NCI-H774 (cell line): ENCODE data around the gene MRPL12.
"Not testable (repeated sequence)": the region's sequence is repeated elsewhere in the genome, so short reads cannot be mapped to it uniquely, and the experiment has no call there.

Experiments used
- DNase-seq: peaks from one replicate; lab custom pipeline; 2025; lab: John Stamatoyannopoulos, UW

MRPL12 gene

DNA sequence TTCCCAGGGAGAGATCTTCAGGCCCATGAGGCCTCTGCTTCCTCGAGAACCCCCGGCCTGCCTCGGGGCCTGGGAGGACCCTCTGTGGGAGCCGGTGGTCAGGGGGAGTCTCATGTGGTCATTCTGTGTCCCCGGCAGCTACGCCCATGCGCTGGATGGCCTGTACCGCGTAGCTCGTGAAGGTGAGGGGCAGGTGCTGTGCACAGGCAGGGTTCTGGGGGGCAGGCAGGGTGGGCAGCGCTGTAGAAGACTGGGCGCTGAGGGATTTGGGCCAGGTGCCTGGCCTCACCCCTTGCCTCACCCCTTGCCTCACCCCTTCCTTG lies 13.5 kb downstream of the MRPL12 start:
- DNase-seq: no peak

DNA sequence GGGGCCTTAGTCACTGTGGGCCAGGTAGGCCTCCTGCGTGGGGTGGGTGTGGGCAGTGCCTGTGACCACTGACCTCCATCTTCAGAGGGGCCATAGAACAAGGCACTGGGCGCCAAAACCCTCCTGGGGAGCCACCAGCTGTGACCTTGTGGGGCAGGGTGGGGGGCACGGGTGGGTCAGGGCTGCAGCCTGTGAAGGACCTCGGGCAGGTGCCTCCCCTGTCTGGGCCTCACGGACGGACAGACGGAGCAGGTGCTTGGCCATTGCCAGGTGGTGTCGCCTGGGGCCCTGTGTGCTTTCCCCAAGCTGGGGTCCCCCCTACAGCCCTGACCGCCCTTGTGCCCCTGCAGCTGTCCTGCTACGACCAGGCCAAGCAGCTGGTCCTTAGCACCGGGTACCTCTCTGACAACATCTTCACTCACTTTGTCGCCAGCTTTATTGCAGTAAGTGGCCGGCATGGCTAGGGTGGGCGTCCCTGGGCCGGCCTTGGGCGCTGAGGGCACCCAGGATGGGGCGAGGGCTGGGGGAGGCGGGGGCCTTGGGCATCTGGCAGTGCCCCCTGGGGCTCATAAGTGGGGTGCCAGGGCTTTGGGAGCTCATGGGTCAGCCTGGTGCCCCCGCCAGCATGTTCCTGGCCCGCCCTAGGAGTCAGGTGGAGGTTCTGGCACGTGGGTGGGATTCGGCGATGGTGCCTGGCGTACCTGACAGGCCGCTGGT lies 14.0 kb downstream of the MRPL12 start:
- no peak for DNase-seq

DNA sequence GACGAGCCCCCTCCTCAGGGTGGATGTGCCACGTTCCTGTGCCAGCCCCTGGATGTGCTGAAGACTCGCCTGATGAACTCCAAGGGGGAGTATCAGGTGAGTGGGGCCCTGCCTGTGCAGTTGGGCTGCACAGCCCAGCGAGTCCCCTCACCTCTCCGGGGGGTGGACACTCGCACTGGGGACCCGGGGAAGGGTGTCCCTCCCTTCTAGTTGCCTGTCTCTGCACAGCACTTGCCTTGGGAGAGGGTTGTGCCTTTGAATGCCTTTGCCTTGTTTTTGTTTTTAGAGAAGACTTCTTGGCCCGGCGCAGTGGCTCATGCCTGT lies 14.6 kb downstream of the MRPL12 start:
- DNase-seq: no peak

DNA sequence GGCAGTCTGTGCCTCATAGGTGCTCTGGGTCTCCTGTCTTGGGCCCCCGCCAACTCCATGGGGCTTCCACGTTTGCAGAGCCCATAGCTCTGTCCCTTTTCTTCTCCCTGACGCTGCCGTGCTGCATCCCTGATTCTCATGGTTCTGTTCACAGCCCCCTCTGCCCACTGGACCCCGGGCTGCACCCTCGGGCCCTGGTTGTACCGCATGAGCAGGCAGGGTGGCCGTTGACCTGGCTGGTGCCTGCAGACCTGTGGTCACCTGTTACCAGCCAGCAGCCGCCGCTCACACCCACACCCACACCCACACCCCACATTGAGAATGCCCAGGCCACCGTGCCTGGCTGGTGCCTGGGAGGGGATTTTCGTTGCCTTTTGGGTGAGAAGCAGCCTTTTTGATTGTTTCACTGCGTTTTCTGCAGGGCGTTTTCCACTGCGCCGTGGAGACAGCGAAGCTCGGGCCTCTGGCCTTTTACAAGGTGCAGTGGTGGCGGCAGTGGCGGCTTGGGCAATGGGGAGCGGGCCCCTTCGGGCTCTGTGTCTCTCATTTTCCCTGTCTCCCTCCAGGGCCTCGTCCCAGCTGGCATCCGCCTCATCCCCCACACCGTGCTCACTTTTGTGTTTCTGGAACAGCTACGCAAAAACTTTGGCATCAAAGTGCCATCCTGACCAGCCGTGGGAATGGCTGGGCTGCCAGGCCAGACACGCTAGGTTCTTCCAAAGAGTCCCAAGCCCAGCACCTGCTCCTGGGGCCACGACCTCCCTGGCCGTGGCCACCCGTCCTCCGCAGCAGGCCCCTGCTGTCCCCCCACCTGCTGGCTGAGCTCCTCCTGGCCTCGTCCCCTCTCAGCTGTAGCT lies 16.5 kb downstream of the MRPL12 start:
- no peak for DNase-seq

DNA sequence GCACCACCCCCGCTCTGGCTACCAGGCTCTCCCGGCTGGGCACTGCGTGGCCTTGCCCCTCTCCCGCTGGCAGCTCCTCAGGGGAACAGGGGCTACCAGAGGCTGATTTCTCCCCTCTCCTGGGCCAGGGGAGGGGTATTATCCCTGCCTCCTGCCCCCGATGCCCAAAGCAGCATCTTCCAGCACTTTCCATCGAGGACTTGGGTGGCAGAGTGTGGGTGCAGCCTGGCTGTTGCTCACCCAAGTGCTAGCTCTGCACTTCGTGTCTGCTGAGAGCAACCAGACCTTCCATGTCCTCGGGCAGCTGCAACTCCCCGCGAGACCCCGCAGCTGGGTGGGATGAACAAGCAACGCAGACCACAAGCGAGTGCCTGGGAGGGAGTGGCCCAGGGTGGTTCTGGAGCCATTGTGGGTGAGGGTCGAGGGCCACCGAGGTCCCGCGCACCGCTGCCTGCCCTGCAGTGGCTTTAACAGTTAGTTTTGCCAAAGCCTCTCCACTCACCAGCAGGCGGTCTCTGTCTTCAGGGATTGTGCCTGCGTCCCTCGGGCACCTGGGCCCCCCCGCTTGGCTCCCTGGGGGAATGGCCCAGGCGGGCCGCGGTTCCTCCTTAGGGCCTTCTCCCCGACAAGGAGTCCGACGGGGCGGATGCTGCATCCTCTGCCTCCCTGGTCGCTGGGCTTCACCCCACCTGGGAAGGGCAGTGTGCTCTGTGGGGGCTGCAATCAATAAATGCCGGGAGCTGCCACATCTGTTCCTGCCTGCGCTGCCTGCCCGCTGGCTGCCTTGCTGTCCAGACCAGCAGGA lies 17.3 kb downstream of the MRPL12 start:
- no peak for DNase-seq

DNA sequence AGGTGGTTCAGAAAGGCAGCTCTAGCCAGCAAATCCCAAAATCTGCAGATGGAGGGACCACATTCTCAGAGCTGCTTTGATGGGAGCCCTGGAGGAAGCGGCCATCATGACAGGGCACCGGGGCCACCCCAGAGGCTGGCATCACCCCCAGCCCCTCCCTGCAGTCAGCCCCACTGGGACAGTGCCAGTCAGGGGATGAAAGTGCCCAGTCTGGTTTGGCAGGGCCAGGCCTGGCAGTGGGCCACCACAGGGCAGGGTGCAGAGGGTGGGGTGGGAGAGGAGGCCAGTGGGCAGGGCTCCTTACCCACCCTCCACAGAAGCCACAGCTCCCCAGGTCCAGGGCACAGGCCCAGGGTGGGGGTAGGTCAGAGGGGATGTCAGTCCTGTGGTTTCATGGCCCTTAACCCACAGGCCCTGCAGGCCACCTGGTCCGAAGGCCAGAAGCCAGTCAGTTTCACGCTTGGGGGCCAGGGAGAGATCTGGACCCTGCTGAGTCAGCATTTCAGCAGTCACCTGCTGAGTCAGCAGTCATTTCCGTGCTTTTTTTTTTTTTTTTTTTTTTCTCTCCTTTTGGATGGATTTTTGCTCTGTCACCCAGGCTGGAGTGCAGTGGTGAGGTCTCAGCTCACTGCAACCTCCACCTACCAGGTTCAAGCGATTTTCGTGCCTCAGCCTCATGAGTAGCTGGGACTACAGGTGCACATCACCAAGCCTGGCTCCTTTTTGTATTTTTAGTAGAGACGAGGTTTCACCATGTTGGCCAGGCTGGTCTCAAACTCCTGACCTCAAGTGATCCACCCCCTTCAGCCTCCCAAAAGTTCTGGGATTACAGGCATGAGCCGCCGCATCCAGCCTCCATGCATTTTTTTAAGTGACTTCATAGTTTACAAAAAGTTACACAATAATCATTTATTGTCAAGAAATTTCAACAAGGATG lies 19.3 kb downstream of the MRPL12 start:
- peak; percentile 52 for DNase-seq

DNA sequence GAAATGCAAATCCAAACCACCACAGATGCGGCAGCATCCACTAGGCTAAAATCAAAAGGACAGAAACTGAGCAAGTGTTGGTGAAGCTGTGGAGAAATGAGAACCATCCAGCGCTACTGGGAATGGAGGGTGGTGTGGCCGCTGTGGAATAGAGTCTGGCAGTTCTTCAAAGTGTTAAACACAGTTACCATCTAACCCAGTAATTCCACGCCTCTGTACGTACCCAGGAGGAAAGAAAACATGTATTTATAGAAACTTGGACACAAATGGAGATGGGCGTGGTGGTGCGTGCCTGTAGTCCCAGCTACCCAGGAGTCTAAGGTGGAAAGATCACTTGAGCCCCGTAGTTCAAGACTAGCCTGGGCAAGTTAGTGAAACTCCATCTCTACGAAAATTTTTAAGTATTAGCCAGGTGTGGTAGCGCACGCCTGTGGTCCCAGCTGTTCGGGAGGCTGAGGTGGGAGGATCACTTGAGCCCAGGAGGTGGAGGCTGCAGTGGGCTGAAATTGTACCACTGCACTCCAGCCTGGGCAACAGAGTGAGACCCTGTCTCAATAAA lies 20.6 kb downstream of the MRPL12 start:
- DNase-seq: no peak

DNA sequence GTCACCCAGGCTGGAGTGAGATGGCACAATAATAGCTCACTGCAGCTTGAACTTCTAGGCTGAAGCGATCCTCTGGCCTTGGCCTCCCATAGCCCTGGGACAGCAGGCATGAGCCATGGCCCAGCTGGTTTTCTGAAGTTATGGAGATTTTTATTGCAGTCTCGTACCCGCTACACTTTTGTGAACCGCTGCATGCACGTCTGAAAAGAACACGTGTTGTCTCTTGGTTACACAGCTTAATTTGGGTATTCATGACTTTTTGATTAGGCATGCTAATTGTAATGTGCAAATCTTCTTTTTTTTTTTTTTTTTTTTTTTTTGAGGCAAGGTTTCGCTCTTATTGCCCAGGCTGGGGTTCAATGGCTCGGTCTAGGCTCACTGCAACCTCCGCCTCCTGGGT lies 22.3 kb downstream of the MRPL12 start:
- no peak for DNase-seq

DNA sequence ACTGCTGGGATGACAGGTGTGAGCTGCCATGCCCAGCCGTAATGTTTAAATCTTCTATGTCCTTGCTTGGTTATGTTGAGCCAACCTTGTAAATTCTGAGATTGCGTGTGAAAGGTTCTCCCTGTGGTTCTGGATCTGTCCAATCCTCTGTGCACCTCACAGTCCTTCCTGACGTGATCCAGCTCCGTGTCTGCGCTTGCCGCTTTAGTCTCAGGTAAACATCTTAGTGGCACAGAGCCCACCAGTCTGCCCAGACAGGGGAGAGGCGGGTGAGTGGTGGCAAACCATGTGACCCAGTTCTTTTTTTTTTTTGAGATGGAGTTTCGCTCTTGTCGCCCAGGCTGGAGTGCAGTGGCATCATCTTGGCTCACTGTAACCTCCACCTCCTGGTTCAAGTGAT lies 22.8 kb downstream of the MRPL12 start:
- DNase-seq: no peak

DNA sequence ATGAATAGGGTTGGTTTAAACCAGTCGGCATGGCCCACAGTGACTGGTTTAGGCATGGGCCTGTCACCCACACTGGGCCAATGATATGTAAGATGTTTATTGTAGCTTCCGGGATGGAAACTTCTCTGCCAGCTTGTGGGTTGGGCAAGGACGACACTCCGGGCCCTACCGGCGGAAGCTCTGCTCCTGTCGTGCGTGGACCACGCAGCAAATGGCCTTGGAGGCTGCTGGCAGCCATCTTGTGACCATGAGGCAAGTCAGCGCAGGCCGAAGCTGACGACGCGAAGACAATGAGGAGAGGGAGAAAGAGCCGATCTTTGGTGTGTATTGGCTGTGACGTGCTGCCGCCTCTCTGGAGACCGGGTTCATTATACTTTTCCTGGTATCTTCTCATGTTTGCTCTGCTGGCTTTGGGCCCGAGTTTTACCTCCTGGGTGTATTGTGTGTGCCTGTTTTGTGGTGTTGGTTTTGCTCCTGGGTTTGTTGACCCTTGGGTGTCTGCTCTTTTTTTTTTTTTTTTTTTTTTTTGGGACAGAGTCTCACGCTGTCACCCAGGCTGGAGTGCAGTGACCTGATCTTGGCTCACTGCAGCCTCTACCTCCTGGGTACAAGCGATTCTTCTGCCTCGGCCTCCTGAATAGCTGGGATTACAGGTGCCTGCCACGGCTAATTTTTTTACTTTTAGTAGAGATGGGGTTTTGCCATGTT lies 24.3 kb downstream of the MRPL12 start:
- peak; percentile 92 for DNase-seq

DNA sequence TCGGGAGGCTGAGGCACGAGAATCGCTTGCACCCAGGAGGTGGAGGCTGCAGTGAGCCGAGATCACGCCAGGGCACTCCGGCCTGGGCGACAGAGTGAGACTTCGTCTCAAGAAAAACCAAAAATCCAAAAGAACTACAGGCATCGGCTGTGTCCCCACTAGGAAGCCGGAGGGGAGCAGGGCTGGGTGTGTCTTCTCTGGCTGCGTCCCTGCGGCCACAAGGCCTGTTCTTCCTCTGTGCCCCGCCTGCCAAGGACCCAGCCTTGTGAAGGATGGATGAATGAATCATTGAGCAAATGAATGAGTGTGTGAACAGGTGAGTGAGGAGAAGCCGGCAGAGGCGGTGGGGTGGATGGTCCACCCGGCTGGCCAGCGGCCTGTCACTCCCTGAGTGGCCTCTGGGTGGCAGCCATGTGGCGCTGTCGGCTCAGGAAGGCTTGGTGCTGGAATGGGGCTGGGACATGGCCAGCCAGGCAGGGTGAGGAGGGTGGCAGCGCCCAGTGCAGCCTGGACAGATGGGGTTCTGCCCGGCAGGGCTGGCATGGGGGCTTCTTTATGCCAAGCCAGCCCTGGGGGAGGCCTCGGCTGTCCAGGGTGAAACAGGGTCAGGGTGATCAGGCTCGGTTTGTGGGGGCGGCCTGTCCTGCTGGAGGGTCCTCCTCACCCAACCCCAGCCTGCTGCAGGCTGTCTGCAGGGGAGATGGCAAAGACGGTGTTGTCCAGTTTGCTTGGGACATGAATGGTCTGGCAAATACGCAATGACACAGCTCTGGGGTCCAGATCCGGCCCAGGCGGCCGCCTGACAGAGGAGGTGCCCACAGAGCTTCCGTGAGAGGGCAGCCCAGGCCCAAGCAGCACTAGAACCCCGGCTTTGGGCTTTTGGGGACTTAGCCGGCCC lies 30.6 kb downstream of the MRPL12 start:
- DNase-seq: peak; percentile 89

DNA sequence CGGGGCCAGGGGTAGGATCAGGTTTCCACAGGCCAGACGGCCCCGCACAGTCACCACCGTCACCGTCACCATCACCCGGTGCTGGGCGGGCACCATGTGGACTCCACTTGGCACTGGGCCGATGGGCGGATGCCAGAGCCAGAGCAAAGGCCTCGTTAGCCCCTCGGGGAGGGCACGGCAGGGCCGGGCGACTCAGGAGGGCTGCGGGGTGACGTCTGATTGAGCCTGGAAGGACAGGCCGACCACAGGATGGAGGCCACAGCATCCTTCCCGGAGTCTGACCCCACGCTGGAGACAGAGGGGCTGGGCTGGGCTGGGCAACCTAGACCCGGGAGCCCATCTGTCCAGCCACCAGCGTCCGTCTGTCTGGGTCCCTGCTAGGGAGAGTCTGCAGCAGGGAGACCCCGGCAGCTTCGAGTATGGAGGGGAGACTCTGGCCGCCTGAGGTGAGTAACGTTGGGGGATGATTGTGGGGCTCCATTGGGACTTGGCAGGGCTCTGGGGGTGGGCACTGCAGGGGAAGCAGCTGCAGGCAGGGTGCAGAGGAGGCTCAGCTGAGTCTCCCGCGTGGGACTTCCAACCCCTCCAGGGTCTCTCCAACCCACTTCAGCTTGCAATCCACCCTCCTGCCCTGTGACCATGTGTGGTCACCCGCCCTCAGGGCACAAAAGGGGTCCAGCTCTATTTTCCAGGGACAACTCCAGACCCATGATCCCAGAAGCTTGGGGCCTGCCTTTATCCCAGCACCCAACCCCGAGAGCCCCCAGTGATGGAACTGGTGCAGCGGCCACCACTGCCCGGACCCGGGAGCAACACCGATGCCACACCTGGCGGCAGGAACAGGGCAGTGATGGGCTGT lies 31.5 kb downstream of the MRPL12 start:
- no peak for DNase-seq

DNA sequence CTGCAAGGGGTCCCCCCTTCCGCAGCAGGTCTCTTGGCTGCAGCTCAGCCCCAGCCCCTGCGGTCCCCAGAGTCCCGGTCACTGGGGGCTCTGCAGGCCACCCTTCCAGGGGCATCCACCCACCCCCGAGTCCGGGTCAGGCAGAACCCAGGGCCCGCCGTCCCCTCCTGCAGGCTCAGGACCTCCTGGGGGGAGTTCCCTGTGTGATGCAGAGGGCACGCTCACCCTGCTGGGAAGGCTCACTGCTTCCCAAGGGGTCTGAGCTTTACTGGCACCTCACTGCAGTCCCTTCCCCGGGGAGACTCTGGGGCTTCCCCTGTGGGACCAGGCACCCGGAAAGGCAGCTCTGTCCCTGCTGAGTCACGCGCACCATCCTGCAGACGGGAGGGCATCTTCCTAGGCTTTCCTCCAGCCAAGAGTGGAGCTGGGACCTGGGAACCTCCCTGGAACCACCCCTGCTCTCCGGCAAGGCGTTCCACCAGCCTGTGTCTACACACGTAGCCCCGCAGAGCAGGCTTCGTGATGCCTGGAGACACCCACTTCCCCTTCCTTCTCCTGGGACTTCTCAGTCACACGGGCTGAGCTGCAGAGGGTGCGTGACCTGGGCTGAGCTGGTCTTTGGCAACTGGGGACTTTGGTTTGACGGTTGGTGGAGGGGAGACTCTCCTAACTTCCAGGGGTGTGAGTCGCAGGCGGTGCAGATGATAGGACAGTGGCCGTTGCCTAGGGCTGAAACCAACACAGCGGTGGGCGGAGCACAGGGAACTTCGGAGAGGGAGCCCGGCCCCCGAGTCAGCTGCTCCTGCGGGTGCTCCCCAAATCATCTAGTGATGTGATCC lies 32.3 kb downstream of the MRPL12 start:
- DNase-seq: peak; percentile 73

DNA sequence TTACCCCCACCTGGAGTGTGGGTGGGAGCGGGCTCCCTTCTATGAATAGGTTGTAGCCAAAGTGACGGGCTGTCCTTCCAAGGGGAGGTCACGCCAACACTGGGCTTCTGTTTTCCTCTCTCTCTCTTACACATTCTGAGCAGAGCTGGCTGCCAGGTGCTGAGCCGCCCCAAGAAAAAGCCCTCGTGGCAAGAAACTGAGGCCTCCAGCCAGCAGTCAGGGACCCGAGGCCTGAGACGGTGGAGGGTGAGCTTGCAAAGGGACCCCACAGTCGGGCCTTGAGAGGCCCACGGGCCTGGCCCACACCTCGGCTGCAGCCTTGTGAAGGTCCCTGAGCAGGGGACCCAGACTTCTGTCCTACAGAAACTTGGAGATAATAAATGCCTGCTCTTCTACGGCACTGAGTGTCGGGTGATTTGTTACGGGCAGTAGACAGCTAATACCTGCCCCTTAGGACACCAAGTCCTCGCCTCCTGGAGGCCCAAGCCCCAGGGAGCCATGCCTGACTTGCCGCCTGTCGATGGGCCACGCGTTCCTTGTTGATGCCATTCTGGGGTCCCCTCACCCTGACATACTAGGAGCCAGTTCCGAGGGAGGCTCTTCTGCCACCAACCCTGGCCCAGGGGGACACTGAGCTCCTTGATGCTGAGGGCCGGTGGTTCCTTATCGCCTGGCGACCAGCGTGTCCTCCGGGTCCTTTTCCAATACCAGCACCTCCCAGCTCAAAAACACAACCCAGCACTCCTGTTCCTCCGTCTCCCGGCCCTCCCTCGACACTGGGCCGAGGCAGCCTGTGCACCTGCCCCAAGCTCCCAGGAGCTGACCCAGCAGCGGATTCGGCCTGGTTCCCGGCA lies 35.0 kb downstream of the MRPL12 start:
- DNase-seq: no peak

DNA sequence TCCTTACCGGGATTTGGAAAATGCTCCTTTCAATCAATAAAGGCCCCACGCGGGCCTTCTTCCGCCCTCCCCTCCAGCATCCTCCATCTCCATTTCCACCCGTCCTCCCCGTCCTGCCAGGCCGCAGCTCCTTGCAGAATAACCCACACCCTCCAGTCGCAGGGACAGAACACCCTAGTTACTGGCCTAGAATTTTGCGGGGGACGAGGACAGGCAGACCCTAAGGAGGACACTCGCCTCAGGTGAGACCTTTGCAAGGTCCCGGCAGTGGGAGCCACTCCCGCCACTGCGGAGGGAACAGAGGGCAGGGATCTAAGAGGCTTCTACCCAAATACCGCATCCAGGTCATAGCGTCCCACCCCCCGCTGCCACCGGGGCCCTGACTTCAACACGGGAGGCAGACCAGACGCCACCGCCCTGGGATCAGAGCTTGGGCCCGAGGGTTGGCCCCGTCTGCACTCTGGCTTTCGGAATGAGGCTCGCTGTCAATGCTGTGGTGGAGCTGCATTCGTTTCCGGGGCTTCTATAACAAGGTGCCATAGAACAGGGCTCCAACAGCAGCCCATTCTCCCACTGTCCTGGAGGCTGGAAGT lies 35.7 kb downstream of the MRPL12 start:
- no peak for DNase-seq

DNA sequence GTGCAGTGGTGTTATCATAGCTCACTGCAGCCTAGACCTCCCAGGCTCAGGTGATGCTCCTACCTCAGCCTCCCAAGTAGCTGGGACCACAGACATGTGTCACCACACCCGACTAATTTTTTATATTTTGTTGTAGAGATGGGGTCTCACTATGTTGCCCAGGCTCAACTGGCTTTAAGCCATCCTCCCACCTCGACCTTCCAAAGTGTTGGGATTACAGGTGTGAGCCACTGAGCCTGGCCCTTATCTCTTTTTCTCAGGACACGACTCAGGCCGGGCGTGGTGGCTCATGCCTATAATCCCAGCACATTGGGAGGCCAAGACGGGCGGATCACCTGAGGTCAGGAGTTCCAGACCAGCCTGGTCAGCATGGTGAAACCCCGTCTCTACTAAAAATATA lies 36.4 kb downstream of the MRPL12 start:
- DNase-seq: not testable (repeated sequence)
